Transverse colon (tissue), 4 donors: ENCODE data around the gene PFN3.

ENCODE experiments used
- EP300 ChIP-seq: sonication (generic); formaldehyde crosslinking; IDR thresholded peaks from one replicate; pipeline ENCODE4 v1.6.1; 2017; ENCODE audit warnings: antibody characterized with exemption, low read depth
- POLR2AphosphoS5 ChIP-seq, 3 donors: sonication (generic); formaldehyde crosslinking; IDR thresholded peaks; one replicate each; pipeline ENCODE4 v1.6.1; 2016; ENCODE audit warnings: antibody characterized with exemption in 3 of 3
- TF ChIP-seq, protein P1 (sequence below), 5 experiments: fragments of 200-600 bp in 3 of 5; fragments of 450-650 bp in 2 of 5; sonication (generic) in 3 of 5; IDR thresholded peaks; 1 replicate in 2 of 5; 2 replicates in 3 of 5; pipeline ENCODE4 v1.5.1; 2016 to 2017; ENCODE audit warnings: antibody characterized with exemption in 5 of 5, inconsistent platforms in 3 of 5, mild to moderate bottlenecking in 2 of 5, moderate library complexity in 1 of 5

DNA sequence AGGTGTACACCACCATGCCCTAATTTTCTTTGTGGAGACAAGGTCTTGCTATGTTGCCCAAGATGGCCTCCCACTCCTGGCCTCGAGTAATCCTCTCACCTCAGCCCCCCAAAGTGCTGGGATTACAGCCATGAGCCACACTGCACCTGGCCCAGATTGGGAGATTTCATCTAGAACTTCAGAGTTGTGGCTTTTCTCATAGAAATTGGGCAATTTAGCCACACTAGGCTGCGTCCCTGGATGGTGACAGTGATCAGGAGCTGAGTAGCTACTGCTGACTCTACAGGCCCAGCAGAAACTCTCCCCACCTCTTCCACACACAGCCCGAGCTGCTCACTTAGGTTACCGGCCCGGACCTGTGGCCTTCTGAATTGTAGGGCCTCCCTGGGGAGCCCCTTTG, 7.7 kb downstream of the PFN3 start:
- TF ChIP-seq, protein P1, sequence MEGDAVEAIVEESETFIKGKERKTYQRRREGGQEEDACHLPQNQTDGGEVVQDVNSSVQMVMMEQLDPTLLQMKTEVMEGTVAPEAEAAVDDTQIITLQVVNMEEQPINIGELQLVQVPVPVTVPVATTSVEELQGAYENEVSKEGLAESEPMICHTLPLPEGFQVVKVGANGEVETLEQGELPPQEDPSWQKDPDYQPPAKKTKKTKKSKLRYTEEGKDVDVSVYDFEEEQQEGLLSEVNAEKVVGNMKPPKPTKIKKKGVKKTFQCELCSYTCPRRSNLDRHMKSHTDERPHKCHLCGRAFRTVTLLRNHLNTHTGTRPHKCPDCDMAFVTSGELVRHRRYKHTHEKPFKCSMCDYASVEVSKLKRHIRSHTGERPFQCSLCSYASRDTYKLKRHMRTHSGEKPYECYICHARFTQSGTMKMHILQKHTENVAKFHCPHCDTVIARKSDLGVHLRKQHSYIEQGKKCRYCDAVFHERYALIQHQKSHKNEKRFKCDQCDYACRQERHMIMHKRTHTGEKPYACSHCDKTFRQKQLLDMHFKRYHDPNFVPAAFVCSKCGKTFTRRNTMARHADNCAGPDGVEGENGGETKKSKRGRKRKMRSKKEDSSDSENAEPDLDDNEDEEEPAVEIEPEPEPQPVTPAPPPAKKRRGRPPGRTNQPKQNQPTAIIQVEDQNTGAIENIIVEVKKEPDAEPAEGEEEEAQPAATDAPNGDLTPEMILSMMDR (IDR thresholded peaks at IDR 0.05): no peak
- TF ChIP-seq POLR2AphosphoS5 (IDR thresholded peaks at IDR 0.05) (no peak), EP300 (no peak)
